ENCODE measurements around the gene CST11. TPM values are rescaled to one million over a fixed set of nuclear protein-coding genes. Genes with fewer than 3 reads are reported as not detected.

The CST11 gene
- total and polyA plus RNA-seq, 11 donors = not detected

DNA sequence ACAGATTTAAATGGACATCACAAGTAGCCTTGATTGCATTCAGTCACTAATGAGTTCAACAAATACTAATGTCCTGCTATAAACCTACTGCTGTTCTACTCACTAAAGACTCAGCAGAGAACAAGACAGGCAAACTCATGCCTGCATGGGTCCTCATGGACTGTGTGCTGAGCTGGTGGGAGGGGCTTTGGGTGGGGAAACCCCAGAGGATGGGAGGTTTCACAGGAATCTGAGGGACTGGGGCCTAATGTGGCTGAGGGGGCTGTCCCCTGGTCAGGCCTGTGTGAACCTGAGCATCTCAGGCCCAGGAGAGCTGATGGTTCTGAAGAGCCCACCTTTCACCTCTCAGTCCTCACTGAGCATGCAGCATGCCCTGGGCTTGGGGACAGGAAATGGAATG lies 39.6 kb upstream of the CST11 start:
- no peak for TF ChIP-seq POLR2A (IDR thresholded peaks at IDR 0.05)
- no peak overlapping the region for H3K4me3 ChIP-seq
- no peak for ATAC-seq
- no peaks in the 10 kb centered on the region for H3K36me3 ChIP-seq
- H3K27ac ChIP-seq = no peak overlapping the region
- peaks cover 0 to 2% (median 0%) of the 10 kb centered on the region in 12 donors for H3K9me3 ChIP-seq
- no peak for DNase-seq
- H3K4me1 ChIP-seq = no peaks in the 10 kb centered on the region
- H3K27me3 ChIP-seq = no peaks in the 10 kb centered on the region
- intact Hi-C loops (cut with DNase I) = no loop called here

DNA sequence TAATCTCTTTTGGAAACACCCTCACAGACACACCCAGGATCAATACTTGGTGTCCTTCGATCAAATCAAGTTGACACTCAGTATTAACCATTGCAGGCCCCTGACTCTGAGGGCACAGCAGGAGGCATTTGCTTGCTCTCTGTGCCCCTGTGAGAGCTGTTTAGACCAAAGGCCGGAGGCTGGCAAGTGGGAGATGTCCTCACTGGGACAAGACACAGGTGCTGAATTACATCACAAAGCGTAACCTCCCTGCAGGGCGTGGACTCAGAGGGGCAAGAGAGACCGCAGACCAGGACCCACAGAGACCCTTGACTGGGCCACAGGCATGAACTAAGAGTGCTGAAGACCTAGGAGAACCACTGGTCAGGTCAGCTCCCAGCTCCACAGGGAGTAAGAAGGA lies 38.1 kb upstream of the CST11 start, which contains the start of gene CST8:
Gene CST8, plus strand, starts transcription at position 301 of the 400 bp plus-strand sequence. CDS start 551 bp downstream, outside the sequence.
- WGBS, 4 donors = 75 to 93% (median 91%) methylated on average over 4 to 5 of the region's 5 CpGs
- ATAC-seq = no peak
- TF ChIP-seq CTCF (IDR thresholded peaks at IDR 0.05) = no peak
- no peaks in the 10 kb centered on the region for H3K27me3 ChIP-seq
- intact Hi-C loops (cut with DNase I) = no loop called here
- H3K27ac ChIP-seq = no peak within 1 kb of the TSS
- no peaks in the 10 kb centered on the region for H3K36me3 ChIP-seq
- DNase-seq = no peak
- H3K4me3 ChIP-seq = no peak within 1 kb of the TSS
- peaks cover 0 to 6% (median 0%) of the 10 kb centered on the region in 12 donors for H3K9me3 ChIP-seq
- H3K4me1 ChIP-seq = no peaks in the 10 kb centered on the region

DNA sequence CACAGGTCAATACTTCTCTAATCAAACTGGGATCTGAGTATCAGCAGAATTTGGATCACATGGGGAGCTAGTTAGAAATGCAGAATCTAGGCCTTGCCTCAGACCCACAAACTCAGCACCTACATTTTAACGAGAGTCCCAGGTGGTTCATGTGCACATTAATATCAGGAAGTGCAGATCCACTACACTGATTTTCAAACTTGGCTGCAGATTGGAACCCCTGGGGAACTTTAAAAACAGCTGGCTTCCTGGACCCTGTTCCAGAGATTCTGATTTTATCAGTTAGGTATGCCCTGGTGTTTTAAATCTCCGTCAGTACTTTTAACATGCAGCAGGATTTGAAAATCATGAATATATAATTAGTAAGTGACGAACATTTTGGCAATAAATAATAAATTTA lies 36.3 kb upstream of the CST11 start:
- 55 to 63% (median 62%) methylated on average over 3 of the region's 3 CpGs for WGBS, 4 donors
- no peak for DNase-seq
- no peak overlapping the region for H3K4me3 ChIP-seq
- H3K36me3 ChIP-seq = no peaks in the 10 kb centered on the region
- TF ChIP-seq POLR2A (IDR thresholded peaks at IDR 0.05) = no peak
- no peak for TF ChIP-seq CTCF (IDR thresholded peaks at IDR 0.05)
- H3K9me3 ChIP-seq = peaks cover 0 to 6% (median 0%) of the 10 kb centered on the region in 12 donors
- intact Hi-C loops (cut with DNase I) = no loop called here
- no peak for ATAC-seq
- H3K27ac ChIP-seq = no peak overlapping the region
- H3K4me1 ChIP-seq = no peaks in the 10 kb centered on the region
- no peaks in the 10 kb centered on the region for H3K27me3 ChIP-seq

DNA sequence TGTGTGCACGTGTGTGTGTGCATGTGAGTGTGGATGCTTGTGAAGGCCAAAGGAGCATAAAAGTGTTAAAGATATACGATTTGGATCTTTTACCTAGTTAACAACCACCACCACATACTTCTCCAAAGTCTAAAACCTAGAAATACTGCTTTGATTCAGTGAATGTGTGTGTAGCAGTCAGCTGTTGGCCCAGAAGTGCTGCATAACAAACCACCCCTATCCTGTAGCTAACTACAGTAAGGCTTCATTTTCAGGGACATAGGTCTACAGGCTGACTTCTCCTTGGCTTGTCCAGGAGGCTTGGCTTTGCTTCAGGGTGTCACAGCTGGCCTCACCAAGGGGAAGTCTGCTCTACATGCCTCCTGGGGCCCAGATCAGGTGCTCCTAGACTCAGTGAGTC lies 35.8 kb upstream of the CST11 start:
- Histone ChIP-seq H3K27me3 (no peaks in the 10 kb centered on the region), H3K4me1 (no peaks in the 10 kb centered on the region), H3K9me3 (peaks cover 0 to 6% (median 0%) of the 10 kb centered on the region in 12 donors), H3K4me3 (no peak overlapping the region), H3K36me3 (no peaks in the 10 kb centered on the region), H3K27ac (no peak overlapping the region)
- intact Hi-C loops (cut with DNase I) = no loop called here
- DNase-seq (no peak), ATAC-seq (no peak)
- TF ChIP-seq CTCF (IDR thresholded peaks at IDR 0.05) (no peak), POLR2A (IDR thresholded peaks at IDR 0.05) (no peak)
- 82 to 90% (median 85%) methylated on average over 2 of the region's 2 CpGs for WGBS, 4 donors

GRCh38 chr20:23484081-23484480 lies 31.4 kb upstream of the CST11 start:
- Histone ChIP-seq H3K4me3 (no peak overlapping the region), H3K4me1 (no peaks in the 10 kb centered on the region), H3K36me3 (no peaks in the 10 kb centered on the region), H3K27me3 (no peaks in the 10 kb centered on the region), H3K27ac (no peak overlapping the region), H3K9me3 (peaks cover 0 to 6% (median 0%) of the 10 kb centered on the region in 12 donors)
- 58 to 66% (median 63%) methylated on average over 4 of the region's 4 CpGs for WGBS, 4 donors
- intact Hi-C loops (cut with DNase I) = no loop called here
- TF ChIP-seq CTCF (IDR thresholded peaks at IDR 0.05) = no peak
- TF ChIP-seq POLR2A (IDR thresholded peaks at IDR 0.05) = no peak
- DNase-seq (no peak), ATAC-seq (no peak)
